HG03565 (cell line): Measurements from ENCODE around the gene TCF25.
"Not testable (repeated sequence)": the region's sequence is repeated elsewhere in the genome, so short reads cannot be mapped to it uniquely, and the experiment has no call there.

ENCODE experiments used
- ATAC-seq: cut with Tn5 transposase; IDR thresholded peaks from one replicate; pipeline ENCODE4 v1.9.1; 2021; ENCODE audit warnings: mild to moderate bottlenecking, moderate library complexity; ENCODE audit not compliant: unreplicated experiment

Gene TCF25

GRCh38 chr16:89904606-89905510, 31.5 kb downstream of the TCF25 start:
- ATAC-seq = no peak

GRCh38 chr16:89905511-89906139, 32.2 kb downstream of the TCF25 start:
- ATAC-seq = no peak

GRCh38 chr16:89906140-89907025, 33.0 kb downstream of the TCF25 start:
- no peak for ATAC-seq

- no peak for ATAC-seq
Measured at GRCh38 chr16:89907055-89907814, 33.8 kb downstream of the TCF25 start.

DNA sequence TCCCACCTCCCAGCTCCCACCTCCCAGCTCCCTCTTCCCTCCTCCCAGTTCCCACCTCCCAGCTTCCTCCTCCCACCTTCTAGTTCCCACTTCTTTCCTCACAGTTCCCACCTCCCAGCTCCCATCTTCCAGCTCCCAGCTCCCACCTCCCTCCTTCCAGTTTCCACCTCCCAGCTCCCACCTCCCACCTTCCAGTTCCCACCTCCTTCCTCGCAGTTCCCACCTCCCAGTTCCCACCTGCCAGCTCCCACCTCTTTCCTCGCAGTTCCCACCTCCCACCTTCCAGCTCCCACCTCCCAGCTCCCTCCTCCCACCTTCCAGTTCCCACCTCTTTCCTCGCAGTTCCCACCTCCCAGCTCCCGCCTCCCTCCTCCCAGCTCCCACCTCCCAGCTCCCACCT, 34.8 kb downstream of the TCF25 start:
- ATAC-seq = no peak

DNA sequence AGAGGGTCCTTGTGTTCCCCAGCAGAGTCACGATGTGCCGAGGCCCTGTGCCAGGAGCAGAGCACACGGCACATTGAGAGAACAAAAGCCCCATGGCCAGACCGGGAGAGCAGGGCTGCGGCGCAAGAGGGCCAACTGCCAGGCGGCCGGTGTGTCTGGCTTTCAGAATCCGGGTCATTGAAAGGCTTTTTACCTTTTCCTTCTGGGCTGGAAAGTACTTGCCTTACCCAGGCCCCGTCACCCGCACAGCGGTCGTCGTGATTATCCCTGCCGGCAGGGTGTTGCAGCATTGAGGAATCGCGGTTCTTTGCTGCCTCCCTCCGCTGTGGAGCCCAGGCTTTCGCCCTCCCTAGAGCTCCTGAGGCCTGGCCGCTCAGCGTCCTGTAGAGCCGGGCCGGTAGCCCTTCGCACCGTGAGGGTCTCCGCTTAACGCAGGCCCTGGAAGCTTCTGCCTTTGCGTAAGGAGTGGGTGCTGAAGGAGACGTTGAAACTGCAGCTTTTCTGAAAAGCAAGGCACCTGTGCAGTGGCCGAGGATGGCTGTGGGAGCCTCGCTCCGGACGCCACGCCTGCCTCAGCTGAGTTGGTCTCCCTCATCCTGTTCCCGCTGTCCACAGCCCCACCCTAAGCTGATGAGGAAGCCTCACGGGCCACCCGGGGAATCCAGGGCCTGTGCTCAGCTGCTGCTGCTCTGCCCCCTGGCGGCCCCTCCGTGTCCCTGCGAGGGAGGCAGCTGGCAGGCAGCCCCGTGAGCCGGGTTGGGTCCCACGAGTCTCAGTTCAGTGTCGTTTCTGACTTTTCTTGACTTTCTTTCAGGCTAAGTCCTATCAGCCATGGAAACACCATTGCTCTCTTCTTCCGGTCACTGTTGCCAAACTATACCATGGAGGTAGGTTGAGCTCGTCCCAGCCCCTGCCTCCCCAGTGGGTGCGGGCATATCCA, 36.7 kb downstream of the TCF25 start:
- no peak for ATAC-seq

- ATAC-seq = no peak
Measured at GRCh38 chr16:89910717-89911354, 37.4 kb downstream of the TCF25 start.

GRCh38 chr16:89911375-89911774, 38.0 kb downstream of the TCF25 start:
- ATAC-seq = no peak

DNA sequence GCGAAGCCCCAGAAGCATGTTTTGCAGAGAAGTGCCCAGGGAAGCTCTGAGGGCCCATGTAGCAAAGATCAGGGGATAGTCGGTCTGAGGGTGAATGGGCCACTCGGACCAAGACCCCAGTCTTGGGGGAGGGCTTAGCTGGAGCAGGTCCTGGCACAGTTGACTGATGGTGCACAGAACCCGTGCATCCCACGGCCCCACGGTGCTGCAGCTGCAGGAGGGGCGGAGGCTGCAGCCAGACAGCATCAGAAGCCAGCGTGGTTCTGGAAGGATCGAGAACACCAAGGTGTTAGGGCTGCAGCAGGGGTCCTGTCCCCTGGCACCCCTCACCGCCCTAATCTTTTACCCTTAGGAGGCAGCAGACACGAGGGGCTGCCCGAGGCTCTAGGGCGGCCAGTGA, 38.8 kb downstream of the TCF25 start:
- ATAC-seq = no peak

DNA sequence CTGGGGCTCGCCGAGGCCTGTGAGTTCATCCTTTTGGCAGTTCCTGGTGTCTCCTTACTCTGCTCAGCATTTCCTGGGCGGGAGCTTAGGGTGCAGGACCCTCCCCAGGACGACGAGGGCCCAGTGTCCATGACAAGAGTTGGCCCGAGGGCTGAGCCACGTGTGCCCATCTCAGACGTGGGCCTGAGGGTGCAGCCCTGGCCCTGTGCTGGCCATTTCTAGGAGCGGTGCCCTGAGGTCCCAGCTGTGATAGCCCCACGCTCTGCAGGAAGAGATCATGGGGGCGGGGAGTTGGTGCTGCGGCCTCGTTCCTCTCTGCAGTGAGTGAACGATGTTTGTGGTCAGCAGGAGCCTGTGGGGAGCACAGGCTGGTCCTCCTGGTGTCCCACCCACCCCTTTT, 39.2 kb downstream of the TCF25 start:
- no peak for ATAC-seq

GRCh38 chr16:89913408-89914387, 40.3 kb downstream of the TCF25 start:
- no peak for ATAC-seq

- not testable (repeated sequence) for ATAC-seq
Measured at GRCh38 chr16:89914642-89915285, 41.4 kb downstream of the TCF25 start.

DNA sequence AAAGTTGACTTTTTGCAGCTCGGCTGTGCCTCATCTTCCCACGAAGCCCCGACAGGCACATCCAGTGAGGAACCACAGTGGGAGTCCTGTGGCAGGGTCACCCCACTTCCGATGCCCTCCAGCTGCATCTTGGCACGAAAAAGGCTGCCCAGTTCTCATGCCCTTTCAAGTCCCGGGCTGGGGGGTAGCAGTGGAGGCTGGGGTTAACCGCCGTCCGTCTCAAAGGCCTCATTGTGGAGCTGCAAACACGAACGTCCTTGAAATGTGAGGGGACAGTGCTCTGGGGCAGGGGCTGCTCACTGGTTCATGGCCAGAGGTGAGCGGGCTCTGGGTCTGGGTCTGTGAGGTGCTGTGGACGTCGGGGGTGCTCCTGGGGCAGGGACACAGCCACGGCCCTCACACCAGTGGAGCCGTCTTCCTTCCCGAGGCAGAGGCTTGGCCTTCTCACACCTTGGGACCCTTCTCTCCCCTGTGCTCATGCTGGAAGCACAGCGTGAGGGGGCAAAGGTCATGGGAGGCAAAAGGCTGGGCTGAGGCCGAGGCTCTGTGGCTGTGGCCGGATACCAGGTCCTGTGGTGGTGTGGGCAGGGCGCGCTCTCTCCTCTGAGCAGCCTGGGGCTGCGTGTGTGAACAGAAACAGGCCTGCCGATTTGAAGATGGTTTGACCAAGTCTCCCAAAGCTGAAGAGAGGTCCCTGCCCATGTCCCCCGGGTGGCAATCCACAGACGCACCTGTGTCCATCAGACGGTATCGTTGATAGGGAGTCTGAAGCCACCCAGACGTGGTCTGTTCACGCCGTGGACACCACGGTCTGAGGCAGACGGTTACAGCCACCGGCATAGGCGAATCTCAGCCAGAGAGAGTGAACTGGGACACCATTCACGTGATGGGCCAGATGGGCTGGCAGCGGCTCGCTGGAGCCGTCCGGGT, 42.2 kb downstream of the TCF25 start:
- no peak for ATAC-seq

- peak; percentile 73 for ATAC-seq
Measured at GRCh38 chr16:89917773-89918452, 44.5 kb downstream of the TCF25 start.

DNA sequence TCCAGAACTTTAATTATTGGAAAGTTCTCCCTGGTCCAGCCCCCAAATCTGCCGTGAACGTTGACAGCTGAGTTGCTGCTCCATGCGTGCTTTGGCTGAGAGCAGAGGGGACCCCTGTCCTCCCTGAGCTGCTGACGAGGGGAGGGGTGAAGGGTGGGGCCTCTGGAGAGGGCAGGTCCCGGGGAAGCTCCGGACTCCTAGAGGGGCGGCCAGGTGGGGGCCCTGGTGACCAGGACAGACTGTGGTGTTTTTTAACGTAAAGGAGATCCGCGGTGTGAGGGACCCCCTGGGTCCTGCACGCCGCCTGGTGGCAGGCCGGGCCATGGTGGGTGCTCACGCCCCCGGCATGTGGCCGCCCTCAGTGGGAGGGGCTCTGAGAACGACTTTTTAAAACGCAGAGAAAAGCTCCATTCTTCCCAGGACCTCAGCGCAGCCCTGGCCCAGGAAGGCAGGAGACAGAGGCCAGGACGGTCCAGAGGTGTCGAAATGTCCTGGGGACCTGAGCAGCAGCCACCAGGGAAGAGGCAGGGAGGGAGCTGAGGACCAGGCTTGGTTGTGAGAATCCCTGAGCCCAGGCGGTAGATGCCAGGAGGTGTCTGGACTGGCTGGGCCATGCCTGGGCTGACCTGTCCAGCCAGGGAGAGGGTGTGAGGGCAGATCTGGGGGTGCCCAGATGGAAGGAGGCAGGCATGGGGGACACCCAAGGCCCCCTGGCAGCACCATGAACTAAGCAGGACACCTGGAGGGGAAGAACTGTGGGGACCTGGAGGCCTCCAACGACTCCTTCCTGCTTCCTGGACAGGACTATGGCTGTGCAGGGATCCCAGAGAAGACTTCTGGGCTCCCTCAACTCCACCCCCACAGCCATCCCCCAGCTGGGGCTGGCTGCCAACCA, 45.3 kb downstream of the TCF25 start, which contains the start of gene MC1R:
Gene MC1R, plus strand, starts transcription at position 410 of the 895 bp plus-strand sequence. Its CDS starts 397 bp downstream, at position 807.
- no peak for ATAC-seq
